ENCODE measurements around the gene FAM118A. TPM values are rescaled to one million over a fixed set of nuclear protein-coding genes. Genes with fewer than 3 reads are reported as not detected.
"Not testable (repeated sequence)": the region's sequence is repeated elsewhere in the genome, so short reads cannot be mapped to it uniquely, and the experiment has no call there.

FAM118A gene
- 10 to 100 TPM; 73.9 to 74.7 TPM for total RNA-seq

- H3K9me3 Mint-ChIP-seq = no peaks in the 10 kb centered on the region
- H3K27me3 Mint-ChIP-seq = no peaks in the 10 kb centered on the region
- peak; percentile 97 for DNase-seq
- ChIA-PET CTCF (interaction anchor here (1.0 to 1.4 kb wide), 2 partner anchors 8 to 105 kb away, joined by 4 read pairs; no protein-coding TSS in a partner anchor), POLR2A (interaction anchor here (1.9 to 3.9 kb wide), 3 partner anchors 9 to 14 kb away, joined by 7 to 42 read pairs (median 17); no protein-coding TSS in a partner anchor)
- H3K36me3 Mint-ChIP-seq (ENCODE audit: low read depth) = peaks cover 24% of the 10 kb centered on the region
- peak within 1 kb of the TSS; percentile 87 for H3K27ac Mint-ChIP-seq
- H3K4me3 Mint-ChIP-seq = peak within 1 kb of the TSS; percentile 81
- H3K4me1 Mint-ChIP-seq = peaks cover 43% of the 10 kb centered on the region
These were observed at the start of gene FAM118A for GRCh38 chr22:45309422-45310227. Gene FAM118A, plus strand, starts transcription at chr22:45309934. Its CDS starts 12,446 bp downstream, at chr22:45322380.

DNA sequence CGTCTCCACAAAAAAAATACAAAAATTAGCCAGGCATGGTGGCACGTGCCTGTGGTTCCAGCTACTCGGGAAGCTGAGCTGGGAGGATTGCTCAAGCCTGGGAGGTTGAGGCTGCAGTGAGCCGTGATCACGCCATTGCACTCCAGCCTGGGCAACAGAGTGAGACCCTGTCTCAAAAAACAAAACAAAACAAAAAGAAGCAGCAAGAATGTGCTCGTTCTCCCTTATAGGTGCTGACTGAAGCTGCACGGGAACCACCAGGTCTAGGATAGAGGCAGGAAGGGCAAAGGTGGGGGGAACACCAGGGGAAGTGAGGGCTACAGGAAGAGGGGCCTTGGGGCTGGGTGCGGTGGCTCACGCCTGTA, 49.4 kb upstream of the FAM118A start:
- DNase-seq; CTCF ChIA-PET; H3K4me3 Mint-ChIP-seq; H3K9me3 Mint-ChIP-seq; H3K36me3 Mint-ChIP-seq (ENCODE audit: low read depth); H3K27ac Mint-ChIP-seq: not testable (repeated sequence)
- POLR2A ChIA-PET = interaction anchor here (0.8 kb wide), 1 partner anchor 97 kb away, joined by 4 read pairs; no protein-coding TSS in a partner anchor
- H3K27me3 Mint-ChIP-seq = peaks cover 16% of the 10 kb centered on the region
- peaks cover 10% of the 10 kb centered on the region for H3K4me1 Mint-ChIP-seq

DNA sequence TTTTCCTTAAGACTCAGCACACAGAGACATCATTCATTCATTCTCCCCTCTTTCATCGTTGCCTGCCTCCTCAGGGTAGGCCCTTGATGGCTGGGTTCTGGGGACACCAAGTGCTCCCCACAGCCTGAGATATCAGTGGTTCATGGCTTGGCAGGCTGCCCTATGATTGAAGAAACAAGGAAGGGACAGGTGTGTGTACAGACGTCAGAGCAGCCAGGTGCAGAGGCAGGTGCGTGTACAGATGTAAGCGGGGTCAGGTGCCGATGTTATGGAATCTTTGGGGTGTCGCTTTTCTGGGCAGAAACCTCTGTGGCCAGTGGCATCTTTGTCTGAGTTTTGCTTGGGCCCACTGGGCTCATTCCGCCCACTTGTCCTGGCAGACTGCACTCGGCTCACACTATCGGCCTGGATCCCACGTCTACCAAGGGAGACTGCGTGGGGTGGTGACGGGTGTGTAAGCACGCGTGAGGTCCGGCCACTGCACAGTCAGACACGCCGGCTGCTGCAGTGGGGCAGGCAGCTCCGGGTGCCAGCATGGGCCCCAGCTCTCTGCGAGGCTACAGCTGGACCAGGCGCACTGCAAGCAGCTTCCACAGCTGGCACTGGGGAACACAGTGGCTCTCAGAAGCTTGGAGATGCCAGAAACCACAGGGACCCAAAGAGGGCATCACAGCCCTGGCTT, 48.2 kb upstream of the FAM118A start:
- DNase-seq = no peak
- no peak overlapping the region for H3K4me3 Mint-ChIP-seq
- ChIA-PET CTCF (no interaction called here), POLR2A (no interaction called here)
- peaks cover 3% of the 10 kb centered on the region for H3K9me3 Mint-ChIP-seq
- peaks cover 17% of the 10 kb centered on the region for H3K27me3 Mint-ChIP-seq
- no peak overlapping the region for H3K27ac Mint-ChIP-seq
- peaks cover 2% of the 10 kb centered on the region for H3K4me1 Mint-ChIP-seq
- H3K36me3 Mint-ChIP-seq (ENCODE audit: low read depth) = no peaks in the 10 kb centered on the region

DNA sequence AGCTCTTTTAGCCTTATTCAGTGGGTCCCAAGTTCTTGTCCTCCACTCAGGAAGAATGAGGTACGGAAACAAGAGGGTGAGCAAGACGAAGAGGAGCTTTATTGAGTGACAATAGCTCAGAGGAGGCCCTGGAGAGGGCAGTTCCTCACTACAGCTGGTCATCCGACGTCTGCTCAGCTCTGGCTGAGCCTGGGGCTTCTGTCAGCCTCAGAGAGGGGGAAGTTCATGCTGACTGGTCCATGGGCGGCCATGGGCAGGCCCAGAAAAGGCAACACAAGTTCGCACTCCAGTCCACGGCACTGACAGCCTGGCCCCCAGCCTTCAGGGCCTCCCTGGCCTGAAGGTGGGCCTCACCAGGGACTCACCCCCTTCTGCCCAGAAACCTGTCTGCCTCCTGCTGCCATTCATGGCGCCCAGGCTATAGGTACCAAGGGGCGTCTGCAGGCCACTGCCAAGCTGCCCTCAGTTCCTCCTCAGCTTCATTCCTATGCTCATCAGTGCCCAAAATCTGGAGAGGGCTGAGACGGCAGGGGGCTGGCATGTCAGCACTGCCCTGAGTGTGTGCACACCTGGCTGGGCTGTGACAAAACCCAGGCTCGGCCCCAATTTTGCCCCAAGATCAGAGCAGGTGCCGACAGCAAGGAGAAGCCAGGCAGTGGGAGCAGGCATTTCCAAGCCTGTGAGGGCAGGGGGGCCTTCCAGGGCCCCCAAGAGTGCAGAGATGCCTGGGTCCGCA, 47.4 kb upstream of the FAM118A start:
- Mint-ChIP-seq H3K36me3 (ENCODE audit: low read depth) (no peaks in the 10 kb centered on the region), H3K27me3 (peaks cover 22% of the 10 kb centered on the region), H3K4me3 (no peak overlapping the region), H3K4me1 (peaks cover 2% of the 10 kb centered on the region), H3K9me3 (peaks cover 3% of the 10 kb centered on the region), H3K27ac (no peak overlapping the region)
- POLR2A ChIA-PET = no interaction called here
- DNase-seq = no peak
- CTCF ChIA-PET = interaction anchor here (0.9 kb wide), 1 partner anchor 175 kb away, joined by 3 read pairs; no protein-coding TSS in a partner anchor

DNA sequence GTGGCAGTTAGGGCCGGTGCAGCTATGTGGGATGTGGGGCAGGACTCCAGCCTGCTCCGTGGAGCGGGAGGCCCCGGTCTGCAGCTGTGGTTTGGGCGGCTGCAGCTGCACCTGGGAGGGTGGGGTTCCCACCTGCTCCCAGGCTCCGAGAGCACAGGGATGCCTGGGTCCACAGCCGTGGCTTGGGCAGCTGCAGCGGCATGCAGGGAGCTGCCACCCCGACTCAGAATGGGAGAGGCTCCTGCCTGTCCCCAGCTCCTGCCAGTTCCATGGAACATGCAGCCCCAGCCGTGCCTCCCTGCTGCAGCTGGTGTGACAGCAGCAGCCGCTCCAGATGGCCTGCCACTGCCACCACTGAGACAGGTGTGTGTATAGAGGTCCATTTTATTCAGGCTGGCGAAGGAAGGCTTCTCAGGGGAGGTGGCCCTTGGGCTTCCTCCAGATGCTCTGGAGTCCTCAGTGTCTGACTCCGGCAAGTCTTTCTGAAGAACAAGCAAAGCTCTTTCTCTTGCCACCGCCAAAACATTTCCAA, 46.7 kb upstream of the FAM118A start:
- peaks cover 2% of the 10 kb centered on the region for H3K9me3 Mint-ChIP-seq
- no peaks in the 10 kb centered on the region for H3K36me3 Mint-ChIP-seq (ENCODE audit: low read depth)
- DNase-seq = no peak
- H3K4me1 Mint-ChIP-seq = peaks cover 4% of the 10 kb centered on the region
- ChIA-PET POLR2A (no interaction called here), CTCF (interaction anchor here (0.9 kb wide), 1 partner anchor 174 kb away, joined by 3 read pairs; no protein-coding TSS in a partner anchor)
- H3K4me3 Mint-ChIP-seq = no peak overlapping the region
- H3K27me3 Mint-ChIP-seq = peaks cover 22% of the 10 kb centered on the region
- H3K27ac Mint-ChIP-seq = no peak overlapping the region

- no peaks in the 10 kb centered on the region for H3K9me3 Mint-ChIP-seq
- POLR2A ChIA-PET = no interaction called here
- peaks cover 4% of the 10 kb centered on the region for H3K4me1 Mint-ChIP-seq
- CTCF ChIA-PET = interaction anchor here (0.9 kb wide), 1 partner anchor 173 kb away, joined by 3 read pairs; no protein-coding TSS in a partner anchor
- H3K4me3 Mint-ChIP-seq = no peak overlapping the region
- DNase-seq = no peak
- no peaks in the 10 kb centered on the region for H3K36me3 Mint-ChIP-seq (ENCODE audit: low read depth)
- H3K27me3 Mint-ChIP-seq = peaks cover 23% of the 10 kb centered on the region
- H3K27ac Mint-ChIP-seq = no peak overlapping the region
These were observed 46.1 kb upstream of the FAM118A start for GRCh38 chr22:45263463-45264269.

DNA sequence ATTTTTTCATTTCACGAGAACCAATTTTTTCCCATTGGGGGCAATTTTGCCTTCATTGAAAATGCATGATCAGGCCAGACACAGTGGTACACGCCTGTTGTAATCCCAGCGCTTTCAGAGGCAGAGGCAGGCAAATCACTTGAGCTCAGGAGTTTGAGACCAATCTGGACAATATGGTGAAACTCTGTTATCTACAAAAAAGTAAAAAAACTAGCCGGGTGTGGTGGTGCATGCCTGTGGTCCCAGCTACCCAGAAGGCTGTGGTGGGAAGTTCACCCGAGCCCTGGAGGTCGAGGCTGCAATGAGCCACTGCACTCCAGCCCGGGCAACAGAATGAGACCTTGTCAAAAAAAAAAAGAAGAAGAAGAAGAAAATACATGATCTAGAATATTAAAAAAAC, 44.2 kb upstream of the FAM118A start:
- CTCF ChIA-PET = no interaction called here
- Mint-ChIP-seq H3K4me1 (peaks cover 10% of the 10 kb centered on the region), H3K9me3 (no peaks in the 10 kb centered on the region), H3K36me3 (ENCODE audit: low read depth) (no peaks in the 10 kb centered on the region), H3K27me3 (peaks cover 36% of the 10 kb centered on the region), H3K4me3 (no peak overlapping the region), H3K27ac (no peak overlapping the region)
- DNase-seq = no peak
- POLR2A ChIA-PET = interaction anchor here (1.2 kb wide), 1 partner anchor 19 kb away, joined by 5 read pairs; no protein-coding TSS in a partner anchor

DNA sequence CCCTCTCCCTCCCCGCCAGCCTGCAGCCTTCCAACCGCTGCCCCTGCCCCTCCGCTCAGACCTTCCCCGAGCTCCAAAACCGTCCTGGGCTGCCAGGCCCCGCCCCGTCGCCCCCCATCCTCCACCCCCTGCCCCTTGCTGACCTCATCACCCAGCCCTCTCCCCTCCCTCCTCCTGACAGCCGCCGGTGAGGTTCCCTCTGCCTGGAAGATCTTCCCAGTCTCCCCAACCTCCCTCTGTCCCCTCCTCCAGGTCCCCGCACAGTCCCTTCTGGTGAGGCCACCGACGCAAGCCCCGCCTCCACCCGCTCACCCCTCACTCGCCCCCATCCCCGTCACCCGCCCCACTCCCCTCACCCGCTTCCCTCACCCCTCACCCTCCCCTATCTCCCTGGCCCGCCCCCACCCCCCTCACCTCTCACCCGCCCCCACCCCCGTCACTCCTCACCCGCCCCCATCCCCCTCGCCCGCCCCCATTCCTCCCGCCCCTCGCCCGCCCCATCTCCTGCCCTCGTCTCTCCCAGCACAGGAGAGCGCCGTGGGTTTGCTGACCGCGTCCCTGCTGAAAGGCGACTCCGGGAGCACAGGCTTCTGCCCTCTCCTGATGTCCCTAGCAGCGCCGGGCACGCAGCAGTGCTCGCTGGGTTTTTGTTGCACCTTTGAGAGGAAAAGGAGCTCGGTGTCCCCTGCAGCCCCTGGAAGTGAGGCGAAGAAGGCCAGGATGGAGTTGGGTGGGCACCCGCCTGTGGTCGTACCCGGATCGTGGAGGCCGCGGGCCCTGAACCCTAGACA, 41.4 kb upstream of the FAM118A start:
- Mint-ChIP-seq H3K36me3 (ENCODE audit: low read depth) (no peaks in the 10 kb centered on the region), H3K4me3 (peak overlapping the region; percentile 61), H3K27me3 (peaks cover 33% of the 10 kb centered on the region), H3K9me3 (no peaks in the 10 kb centered on the region), H3K27ac (no peak overlapping the region), H3K4me1 (peaks cover 10% of the 10 kb centered on the region)
- CTCF ChIA-PET = interaction anchor here (0.9 to 1.0 kb wide), 2 partner anchors 129 to 169 kb away, joined by 3 to 6 read pairs; no protein-coding TSS in a partner anchor
- peak; percentile 27 for DNase-seq
- POLR2A ChIA-PET = no interaction called here

DNA sequence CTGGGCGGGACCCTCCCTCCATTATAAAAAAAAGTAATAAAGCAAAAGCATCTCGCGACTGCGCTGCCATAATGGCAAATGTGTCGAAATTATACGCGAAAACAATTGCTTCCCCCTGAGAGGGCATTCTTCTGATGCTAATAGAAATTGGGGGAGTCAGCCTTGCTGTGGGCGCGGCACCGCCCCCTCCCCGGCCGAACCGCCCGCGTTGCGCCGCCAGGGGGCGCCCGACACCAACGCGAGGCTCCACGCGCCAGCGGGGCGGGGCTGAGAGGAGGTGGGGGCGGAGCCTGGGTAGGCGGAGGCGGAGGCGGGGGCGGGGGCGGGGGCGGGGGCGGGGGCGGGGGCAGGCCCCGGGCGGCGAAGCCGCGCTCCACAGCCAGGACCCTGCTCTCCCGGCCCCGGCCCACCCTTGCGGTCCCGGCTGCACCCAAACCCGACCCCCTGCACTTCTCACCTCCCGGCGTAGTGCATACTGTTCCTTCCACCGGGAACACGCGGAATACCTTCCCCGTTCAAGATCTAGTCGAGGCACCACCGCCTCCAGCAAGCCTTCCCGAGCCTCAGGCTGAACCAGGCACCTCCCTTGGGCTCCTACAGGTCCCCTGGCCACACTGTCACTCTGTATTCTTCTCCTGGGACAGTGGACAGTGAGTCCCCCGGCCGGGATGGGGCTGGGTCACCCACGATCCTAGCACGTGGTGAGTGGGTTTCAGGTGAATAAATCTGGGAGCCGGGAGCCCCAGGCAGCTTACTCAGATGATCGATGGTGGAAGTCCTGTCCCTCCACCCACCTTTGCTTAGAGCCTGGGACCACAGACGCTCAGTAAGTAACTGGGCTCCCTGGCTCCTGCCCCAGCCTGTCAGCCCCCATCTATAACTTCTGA, 40.5 kb upstream of the FAM118A start:
- Mint-ChIP-seq H3K4me1 (peaks cover 8% of the 10 kb centered on the region), H3K27me3 (peaks cover 26% of the 10 kb centered on the region), H3K27ac (no peak overlapping the region), H3K9me3 (no peaks in the 10 kb centered on the region), H3K36me3 (ENCODE audit: low read depth) (no peaks in the 10 kb centered on the region), H3K4me3 (peak overlapping the region; percentile 66)
- peak; percentile 90 for DNase-seq
- CTCF ChIA-PET = interaction anchor here (1.2 kb wide), 1 partner anchor 168 kb away, joined by 3 read pairs; no protein-coding TSS in a partner anchor
- POLR2A ChIA-PET = no interaction called here

- Mint-ChIP-seq H3K4me1 (peaks cover 8% of the 10 kb centered on the region), H3K9me3 (no peaks in the 10 kb centered on the region), H3K4me3 (no peak overlapping the region), H3K27ac (no peak overlapping the region), H3K27me3 (peaks cover 26% of the 10 kb centered on the region), H3K36me3 (ENCODE audit: low read depth) (no peaks in the 10 kb centered on the region)
- CTCF ChIA-PET = interaction anchor here (1.0 to 1.4 kb wide), 3 partner anchors 127 to 170 kb away, joined by 3 read pairs; no protein-coding TSS in a partner anchor
- POLR2A ChIA-PET = no interaction called here
- DNase-seq = no peak
These were observed 39.4 kb upstream of the FAM118A start for GRCh38 chr22:45270095-45271020.
